DND-41 (cell line): ENCODE measurements around the gene MLF2.

Experiments used
- EZH2 ChIP-seq: IDR thresholded peaks from 3 replicates; pipeline ENCODE4 v1.6.1; 2012; ENCODE audit warnings: borderline replicate concordance, low read depth, mild to moderate bottlenecking, moderate library complexity, low read length, inconsistent platforms; ENCODE audit not compliant: severe bottlenecking
- TF ChIP-seq, protein P1 (sequence below): IDR thresholded peaks from 2 replicates; pipeline ENCODE4 v1.5.1; 2012; ENCODE audit warnings: borderline replicate concordance, low read length, moderate library complexity, mild to moderate bottlenecking; ENCODE audit not compliant: poor library complexity, severe bottlenecking; ENCODE audit errors: extremely low read depth

- TF ChIP-seq, protein P1, sequence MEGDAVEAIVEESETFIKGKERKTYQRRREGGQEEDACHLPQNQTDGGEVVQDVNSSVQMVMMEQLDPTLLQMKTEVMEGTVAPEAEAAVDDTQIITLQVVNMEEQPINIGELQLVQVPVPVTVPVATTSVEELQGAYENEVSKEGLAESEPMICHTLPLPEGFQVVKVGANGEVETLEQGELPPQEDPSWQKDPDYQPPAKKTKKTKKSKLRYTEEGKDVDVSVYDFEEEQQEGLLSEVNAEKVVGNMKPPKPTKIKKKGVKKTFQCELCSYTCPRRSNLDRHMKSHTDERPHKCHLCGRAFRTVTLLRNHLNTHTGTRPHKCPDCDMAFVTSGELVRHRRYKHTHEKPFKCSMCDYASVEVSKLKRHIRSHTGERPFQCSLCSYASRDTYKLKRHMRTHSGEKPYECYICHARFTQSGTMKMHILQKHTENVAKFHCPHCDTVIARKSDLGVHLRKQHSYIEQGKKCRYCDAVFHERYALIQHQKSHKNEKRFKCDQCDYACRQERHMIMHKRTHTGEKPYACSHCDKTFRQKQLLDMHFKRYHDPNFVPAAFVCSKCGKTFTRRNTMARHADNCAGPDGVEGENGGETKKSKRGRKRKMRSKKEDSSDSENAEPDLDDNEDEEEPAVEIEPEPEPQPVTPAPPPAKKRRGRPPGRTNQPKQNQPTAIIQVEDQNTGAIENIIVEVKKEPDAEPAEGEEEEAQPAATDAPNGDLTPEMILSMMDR: peak; percentile 72
- TF ChIP-seq EZH2: peak; percentile 82
These were observed 13.9 kb upstream of the MLF2 start for GRCh38 chr12:6766651-6767349.
